Activated T-cell treated with anti-CD3 and anti-CD28 coated beads, Interleukin-2, amount 50 U/mL, for 4 hours (primary cell): Measurements from ENCODE around the gene NTRK2. TPM values are rescaled to one million over a fixed set of nuclear protein-coding genes. Genes with fewer than 3 reads are reported as not detected.

ENCODE experiments used
- ATAC-seq, 2 donors: fragments of 200-7000 bp; cut with Tn5 transposase; one replicate each; pipeline ENCODE4 v1.10.0; 2021
- DNase-seq: peaks from one replicate; pipeline ENCODE4 v3.0.0-alpha.2; 2020
- H3K27me3 Mint-ChIP-seq: one replicate; pipeline ENCODE4 v1.8.0; 2021; ENCODE audit warnings: low read depth, mixed read lengths
- H3K36me3 Mint-ChIP-seq: one replicate; pipeline ENCODE4 v1.8.0; 2022; ENCODE audit warnings: mixed read lengths; ENCODE audit not compliant: insufficient read depth
- H3K4me1 Mint-ChIP-seq: one replicate; pipeline ENCODE4 v1.8.0; 2021; ENCODE audit warnings: low read depth, mixed read lengths
- H3K4me3 Mint-ChIP-seq: one replicate; pipeline ENCODE4 v1.8.0; 2021; ENCODE audit warnings: mild to moderate bottlenecking, moderate library complexity, mixed read lengths
- H3K9me3 Mint-ChIP-seq: one replicate; pipeline ENCODE4 v1.8.0; 2021; ENCODE audit warnings: mixed read lengths
- total RNA-seq, 3 donors: library from RNA; stranded (reverse); gene quantifications; one replicate each; pipeline ENCODE4 v1.2.1, GENCODE V29; 2021

NTRK2 gene
- total RNA-seq, 3 donors from 2014 or later: 0.18 to 0.82 (median 0.38) TPM

DNA sequence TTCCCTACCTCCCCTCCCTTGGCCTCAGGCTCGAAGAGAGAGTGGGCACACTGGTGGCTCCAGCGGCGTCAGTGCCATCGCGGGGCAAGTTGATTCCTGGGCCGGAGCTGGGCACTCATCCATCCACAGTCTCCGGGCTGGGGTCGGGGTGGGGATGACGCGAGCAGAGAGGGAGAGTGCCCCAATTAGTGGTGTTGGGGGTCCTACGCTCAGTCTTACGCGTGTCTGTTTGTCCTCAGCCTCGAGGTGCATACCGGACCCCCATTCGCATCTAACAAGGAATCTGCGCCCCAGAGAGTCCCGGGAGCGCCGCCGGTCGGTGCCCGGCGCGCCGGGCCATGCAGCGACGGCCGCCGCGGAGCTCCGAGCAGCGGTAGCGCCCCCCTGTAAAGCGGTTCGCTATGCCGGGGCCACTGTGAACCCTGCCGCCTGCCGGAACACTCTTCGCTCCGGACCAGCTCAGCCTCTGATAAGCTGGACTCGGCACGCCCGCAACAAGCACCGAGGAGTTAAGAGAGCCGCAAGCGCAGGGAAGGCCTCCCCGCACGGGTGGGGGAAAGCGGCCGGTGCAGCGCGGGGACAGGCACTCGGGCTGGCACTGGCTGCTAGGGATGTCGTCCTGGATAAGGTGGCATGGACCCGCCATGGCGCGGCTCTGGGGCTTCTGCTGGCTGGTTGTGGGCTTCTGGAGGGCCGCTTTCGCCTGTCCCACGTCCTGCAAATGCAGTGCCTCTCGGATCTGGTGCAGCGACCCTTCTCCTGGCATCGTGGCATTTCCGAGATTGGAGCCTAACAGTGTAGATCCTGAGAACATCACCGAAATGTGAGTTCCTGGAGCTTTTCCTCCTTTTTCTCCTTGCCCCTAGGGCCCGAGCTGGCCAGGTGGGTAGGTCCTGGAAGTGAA, 861 bp downstream of the NTRK2 start:
- ATAC-seq (no peak), DNase-seq (no peak)
- H3K4me1 Mint-ChIP-seq: peaks cover 18% of the 10 kb centered on the region
- peaks cover 45% of the 10 kb centered on the region for H3K27me3 Mint-ChIP-seq
- H3K9me3 Mint-ChIP-seq: peaks cover 3% of the 10 kb centered on the region
- H3K36me3 Mint-ChIP-seq: no peaks in the 10 kb centered on the region
- H3K4me3 Mint-ChIP-seq: peak overlapping the region; percentile 43

DNA sequence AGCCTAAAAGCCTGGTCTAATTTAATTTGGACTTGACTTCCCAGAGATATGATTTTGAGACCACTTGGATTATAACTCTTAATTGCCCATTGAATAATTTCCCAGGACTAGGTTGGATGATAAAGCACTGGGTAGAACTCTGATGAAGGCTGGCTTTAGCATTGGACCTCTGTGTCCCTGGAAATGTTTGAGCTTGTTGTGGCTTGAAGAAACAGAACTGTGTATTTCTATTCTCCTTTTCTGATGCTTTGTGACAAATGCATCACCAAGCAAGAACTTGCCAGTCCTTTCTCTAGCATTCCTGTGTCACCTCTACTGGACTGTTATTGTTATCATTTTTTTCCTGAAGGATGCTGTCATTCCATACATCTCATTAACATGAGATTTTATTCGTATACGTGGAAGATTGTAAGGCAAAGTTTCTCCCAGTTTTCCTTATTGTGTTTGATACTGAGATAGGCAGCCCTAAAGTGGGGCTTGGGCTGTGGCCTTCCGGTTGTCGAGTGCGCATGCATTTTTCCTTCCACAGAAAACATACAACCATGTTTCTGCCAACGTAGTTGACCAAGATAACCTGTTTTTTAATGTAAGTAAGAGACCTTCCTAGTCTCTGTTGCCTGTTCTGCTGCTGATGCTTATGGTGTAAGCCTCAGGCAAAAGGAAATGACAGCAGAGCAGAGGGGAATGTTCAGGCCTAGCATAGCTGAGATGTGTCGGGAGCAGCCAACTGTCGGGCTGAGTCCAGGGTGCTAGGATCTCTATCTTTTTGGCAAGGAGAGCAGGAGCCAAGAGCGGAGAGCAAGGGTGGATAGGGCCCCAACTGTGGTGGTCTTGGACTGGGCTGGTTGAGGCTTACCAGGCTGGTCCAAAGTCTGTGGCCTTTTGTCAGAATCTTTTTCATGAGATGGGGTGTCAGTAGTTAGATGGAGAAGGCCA, 2.3 kb downstream of the NTRK2 start:
- DNase-seq: no peak
- Mint-ChIP-seq H3K4me1 (peaks cover 18% of the 10 kb centered on the region), H3K36me3 (no peaks in the 10 kb centered on the region), H3K9me3 (no peaks in the 10 kb centered on the region), H3K27me3 (peaks cover 37% of the 10 kb centered on the region), H3K4me3 (no peak overlapping the region)
- no peak for ATAC-seq

DNA sequence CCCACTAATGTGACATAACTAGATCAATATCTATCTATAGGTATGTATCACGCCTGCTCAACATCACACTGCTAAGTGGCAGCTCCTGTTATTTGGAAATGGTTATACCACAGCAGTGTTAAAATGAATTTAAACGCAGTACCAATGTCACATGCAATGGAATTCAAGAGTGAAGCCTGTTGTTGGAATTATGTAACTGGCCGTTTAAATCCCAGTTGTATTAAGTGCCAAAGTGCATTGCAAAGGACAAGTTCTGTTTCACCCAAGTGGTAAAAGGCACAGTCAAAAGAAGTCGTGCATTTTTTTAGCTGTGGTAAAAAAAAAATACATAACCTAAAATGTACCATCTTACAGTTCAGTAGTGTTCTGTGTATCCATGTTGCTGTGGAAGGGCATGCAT, 4.3 kb downstream of the NTRK2 start:
- Mint-ChIP-seq H3K36me3 (no peaks in the 10 kb centered on the region), H3K27me3 (peaks cover 26% of the 10 kb centered on the region), H3K4me3 (no peak overlapping the region), H3K4me1 (peaks cover 10% of the 10 kb centered on the region), H3K9me3 (no peaks in the 10 kb centered on the region)
- DNase-seq (no peak), ATAC-seq (no peak)

DNA sequence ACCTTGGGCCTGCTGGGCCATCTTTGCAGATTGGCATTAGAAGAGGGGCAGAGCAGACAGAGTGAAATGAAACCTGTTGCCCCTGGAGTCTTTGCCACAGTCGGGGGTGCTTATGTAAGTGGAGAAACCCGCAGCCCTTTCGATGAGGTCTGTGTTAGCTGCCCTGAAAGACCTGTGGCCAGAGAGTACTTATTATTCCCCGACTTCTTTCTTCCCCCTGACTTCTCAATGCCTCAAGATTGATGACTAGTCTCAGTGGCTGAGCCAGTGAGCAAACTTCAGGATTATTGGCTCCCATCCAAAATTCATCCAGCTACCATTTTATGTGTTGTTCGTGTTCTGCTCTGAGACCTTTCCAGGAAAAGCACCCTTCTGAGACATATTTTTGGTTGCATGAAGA, 7.6 kb downstream of the NTRK2 start:
- no peaks in the 10 kb centered on the region for H3K9me3 Mint-ChIP-seq
- no peak for DNase-seq
- no peaks in the 10 kb centered on the region for H3K4me1 Mint-ChIP-seq
- ATAC-seq: no peak
- no peaks in the 10 kb centered on the region for H3K36me3 Mint-ChIP-seq
- H3K4me3 Mint-ChIP-seq: no peak overlapping the region
- H3K27me3 Mint-ChIP-seq: peaks cover 4% of the 10 kb centered on the region

DNA sequence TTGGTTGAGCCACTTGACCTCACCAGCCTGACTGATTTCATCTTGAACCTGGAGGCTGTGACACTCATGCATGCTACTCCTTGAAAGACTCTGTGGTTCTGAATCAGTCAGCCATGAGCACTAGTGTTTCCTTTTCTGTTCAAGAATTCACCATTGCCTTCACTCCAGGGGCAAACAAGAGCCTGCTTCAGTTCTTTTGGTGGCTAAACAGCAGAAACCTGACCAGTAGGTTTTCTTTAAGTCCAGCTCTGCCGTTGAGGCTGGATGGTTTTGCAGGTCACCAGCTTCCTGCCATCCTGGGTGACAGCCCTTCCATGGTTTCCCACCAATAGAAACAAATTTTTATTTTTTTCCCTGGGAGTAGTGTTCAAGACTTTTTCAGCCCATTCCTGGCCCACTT, 10.0 kb downstream of the NTRK2 start:
- H3K27me3 Mint-ChIP-seq: no peaks in the 10 kb centered on the region
- H3K36me3 Mint-ChIP-seq: no peaks in the 10 kb centered on the region
- no peaks in the 10 kb centered on the region for H3K9me3 Mint-ChIP-seq
- ATAC-seq (no peak), DNase-seq (no peak)
- H3K4me1 Mint-ChIP-seq: no peaks in the 10 kb centered on the region
- no peak overlapping the region for H3K4me3 Mint-ChIP-seq

DNA sequence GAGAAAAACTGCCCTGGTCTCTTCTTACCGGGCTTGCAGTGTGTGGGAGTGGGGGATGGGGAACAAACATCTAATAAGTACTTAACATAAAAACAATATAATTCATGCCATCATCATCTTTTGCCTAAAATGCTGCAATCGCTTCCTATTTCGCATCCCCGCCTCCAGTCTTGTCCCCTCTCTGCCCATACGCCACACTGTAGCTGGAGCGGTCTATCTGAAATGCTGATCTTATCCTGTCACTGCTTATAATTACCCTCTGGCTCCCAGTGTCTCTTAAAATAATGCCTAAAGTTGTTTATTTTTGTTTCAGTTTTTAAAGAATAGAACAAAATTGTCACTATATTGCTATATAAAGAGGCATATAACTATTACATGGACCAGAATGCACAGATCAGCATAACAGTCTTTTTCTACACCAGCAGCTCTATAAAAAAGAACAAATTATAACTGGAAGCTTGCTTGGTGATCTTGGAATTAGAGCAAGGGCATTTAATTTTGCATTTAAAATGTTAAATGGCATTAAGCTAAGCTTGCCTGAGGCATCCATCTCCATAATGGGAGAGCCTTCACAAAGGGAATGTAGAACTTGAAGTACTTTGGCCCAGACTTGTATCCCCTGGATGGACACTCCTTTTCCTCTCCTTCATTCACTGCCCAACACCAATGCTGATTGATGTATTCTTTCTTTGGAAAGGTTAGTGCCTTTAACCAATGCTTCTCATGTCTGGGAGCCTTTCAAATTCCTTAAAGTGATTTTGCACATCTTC, 12.2 kb downstream of the NTRK2 start:
- Mint-ChIP-seq H3K9me3 (no peaks in the 10 kb centered on the region), H3K4me1 (no peaks in the 10 kb centered on the region), H3K27me3 (peaks cover 2% of the 10 kb centered on the region), H3K36me3 (no peaks in the 10 kb centered on the region), H3K4me3 (no peak overlapping the region)
- DNase-seq (no peak), ATAC-seq (no peak)

DNA sequence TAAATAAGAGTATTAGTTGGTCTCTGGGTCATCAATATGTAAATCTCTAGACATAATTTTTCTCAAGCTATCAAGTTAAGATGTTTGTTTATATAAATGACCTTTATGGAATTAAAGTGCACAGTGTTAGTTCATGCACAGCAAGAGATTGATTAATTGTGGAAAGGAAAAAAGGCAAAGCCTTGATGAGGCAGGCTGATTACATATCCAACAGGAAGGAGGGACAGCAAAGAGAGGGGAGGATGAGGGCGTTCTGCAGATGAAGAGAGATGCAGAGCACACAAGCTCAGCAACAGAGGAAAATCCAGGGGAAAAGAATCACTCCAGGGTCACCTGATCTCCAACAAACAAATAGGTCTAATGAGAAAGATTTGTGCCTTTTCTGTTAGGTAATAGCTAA, 16.5 kb downstream of the NTRK2 start:
- Mint-ChIP-seq H3K4me1 (no peaks in the 10 kb centered on the region), H3K27me3 (peaks cover 2% of the 10 kb centered on the region), H3K36me3 (no peaks in the 10 kb centered on the region), H3K4me3 (no peak overlapping the region), H3K9me3 (no peaks in the 10 kb centered on the region)
- no peak for ATAC-seq
- no peak for DNase-seq

DNA sequence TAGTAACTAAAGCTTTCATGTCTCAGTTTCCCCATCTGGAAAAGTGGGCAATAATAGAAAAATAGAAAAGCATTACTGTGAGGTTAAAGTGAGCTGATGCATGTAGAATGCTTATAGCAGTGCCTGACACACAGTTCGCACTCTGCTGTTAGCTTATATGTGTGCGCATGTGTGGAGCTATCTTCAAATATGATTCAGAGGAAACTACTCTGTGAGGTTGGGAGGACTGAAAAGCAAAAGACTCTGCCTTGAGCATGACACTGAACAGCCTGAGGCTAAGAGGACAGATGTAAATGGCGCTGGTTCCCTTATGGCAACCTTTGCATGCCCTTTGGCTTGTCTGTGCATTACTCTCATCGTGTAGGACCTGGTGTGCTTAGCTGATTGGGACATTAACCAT, 19.4 kb downstream of the NTRK2 start:
- peaks cover 2% of the 10 kb centered on the region for H3K27me3 Mint-ChIP-seq
- no peaks in the 10 kb centered on the region for H3K36me3 Mint-ChIP-seq
- DNase-seq: no peak
- ATAC-seq: no peak
- H3K4me3 Mint-ChIP-seq: no peak overlapping the region
- no peaks in the 10 kb centered on the region for H3K4me1 Mint-ChIP-seq
- no peaks in the 10 kb centered on the region for H3K9me3 Mint-ChIP-seq

DNA sequence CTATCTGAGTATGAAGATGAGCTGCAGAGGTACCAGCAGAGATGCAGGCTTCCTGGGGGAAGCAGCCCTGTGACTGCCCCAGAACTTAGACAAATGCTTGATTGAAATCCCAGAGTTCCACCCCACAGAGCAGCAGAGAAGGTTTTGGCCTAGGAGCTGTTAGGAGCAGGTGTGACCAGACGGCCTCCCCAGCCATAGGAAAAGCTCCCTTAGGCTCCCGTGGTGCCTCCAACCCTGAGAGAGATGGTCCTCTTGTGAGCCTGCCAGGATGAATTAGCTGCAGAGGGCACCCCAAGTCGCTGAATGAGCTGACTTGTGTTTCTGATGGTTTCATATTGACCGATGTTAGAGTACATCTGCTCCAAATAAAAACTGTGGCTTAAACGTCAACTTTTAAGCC, 22.1 kb downstream of the NTRK2 start:
- Mint-ChIP-seq H3K9me3 (no peaks in the 10 kb centered on the region), H3K4me1 (no peaks in the 10 kb centered on the region), H3K4me3 (no peak overlapping the region), H3K27me3 (no peaks in the 10 kb centered on the region), H3K36me3 (no peaks in the 10 kb centered on the region)
- DNase-seq: no peak
- no peak for ATAC-seq

DNA sequence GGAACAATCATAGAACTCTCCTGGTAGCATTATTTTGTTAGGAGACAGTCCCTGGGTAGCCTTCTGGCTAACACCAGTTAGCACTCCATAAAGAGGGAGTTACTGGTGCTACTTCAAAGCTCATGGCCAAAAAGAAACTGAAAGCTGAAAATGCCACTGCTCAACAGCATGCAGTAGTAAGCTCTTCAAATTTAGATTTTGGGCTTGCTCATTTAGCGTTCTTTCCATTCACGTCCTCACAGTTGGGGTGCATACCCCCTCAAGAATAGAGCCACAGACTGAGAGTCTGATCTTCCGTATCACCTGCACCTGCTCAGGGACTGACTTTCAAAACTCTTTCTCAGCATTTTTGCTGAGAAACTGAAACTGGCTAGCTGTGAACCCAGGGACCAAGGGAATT, 24.7 kb downstream of the NTRK2 start:
- no peak for ATAC-seq
- no peaks in the 10 kb centered on the region for H3K9me3 Mint-ChIP-seq
- no peak for DNase-seq
- no peak overlapping the region for H3K4me3 Mint-ChIP-seq
- no peaks in the 10 kb centered on the region for H3K36me3 Mint-ChIP-seq
- H3K27me3 Mint-ChIP-seq: no peaks in the 10 kb centered on the region
- no peaks in the 10 kb centered on the region for H3K4me1 Mint-ChIP-seq

DNA sequence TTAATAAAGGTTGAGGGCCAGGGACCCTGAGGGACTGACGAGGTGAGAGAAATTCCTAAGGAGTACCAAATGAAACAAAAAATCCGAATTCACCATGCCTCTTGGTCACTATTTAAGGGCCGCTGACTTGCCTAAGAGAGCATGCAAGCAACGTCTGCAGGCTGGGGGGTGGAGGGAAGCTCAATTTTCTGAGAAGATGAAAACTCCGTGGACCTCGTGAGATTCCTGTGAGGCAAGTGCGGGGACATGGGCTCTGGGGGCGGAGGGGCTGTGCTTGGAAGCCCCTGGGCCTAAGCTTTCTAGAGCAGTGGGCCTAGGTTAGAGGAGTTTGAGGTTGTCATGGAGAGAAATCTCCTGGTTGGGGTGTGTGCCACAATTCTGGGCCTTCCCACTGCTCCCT, 27.5 kb downstream of the NTRK2 start:
- DNase-seq: no peak
- H3K4me1 Mint-ChIP-seq: no peaks in the 10 kb centered on the region
- no peak overlapping the region for H3K4me3 Mint-ChIP-seq
- H3K9me3 Mint-ChIP-seq: no peaks in the 10 kb centered on the region
- H3K27me3 Mint-ChIP-seq: no peaks in the 10 kb centered on the region
- ATAC-seq: no peak
- no peaks in the 10 kb centered on the region for H3K36me3 Mint-ChIP-seq

DNA sequence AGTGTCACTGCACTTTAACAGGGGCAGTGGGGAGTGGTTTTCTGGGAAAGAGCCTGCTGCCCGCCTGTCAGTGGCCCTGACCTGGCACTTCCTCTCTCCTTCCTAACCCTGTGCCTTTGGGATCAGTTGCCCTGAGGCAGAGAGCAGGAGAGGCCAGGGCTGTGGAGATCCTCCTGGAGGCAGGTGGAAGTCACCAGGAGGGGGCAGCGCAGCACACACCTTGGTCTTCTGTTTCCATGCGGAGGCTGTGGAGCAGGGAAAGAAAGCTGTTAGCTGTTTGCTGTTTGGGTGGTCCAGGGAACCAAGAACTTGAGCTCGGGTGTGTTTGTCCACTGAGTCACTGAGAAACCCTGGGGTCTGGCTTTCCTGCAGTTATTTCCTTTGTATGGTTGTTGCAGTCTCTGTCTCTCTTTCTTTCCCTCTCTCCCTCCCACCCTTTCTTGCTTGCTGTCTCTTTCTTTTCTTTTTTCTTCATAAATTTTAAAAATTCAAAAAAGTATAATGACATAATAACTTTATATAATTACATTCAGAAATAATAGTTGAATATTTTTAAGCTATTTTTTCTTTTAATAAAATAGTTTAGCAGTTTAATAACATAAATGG, 28.1 kb downstream of the NTRK2 start:
- no peaks in the 10 kb centered on the region for H3K36me3 Mint-ChIP-seq
- H3K4me3 Mint-ChIP-seq: no peak overlapping the region
- H3K9me3 Mint-ChIP-seq: no peaks in the 10 kb centered on the region
- ATAC-seq (no peak), DNase-seq (peak; percentile 10)
- H3K4me1 Mint-ChIP-seq: no peaks in the 10 kb centered on the region
- no peaks in the 10 kb centered on the region for H3K27me3 Mint-ChIP-seq

DNA sequence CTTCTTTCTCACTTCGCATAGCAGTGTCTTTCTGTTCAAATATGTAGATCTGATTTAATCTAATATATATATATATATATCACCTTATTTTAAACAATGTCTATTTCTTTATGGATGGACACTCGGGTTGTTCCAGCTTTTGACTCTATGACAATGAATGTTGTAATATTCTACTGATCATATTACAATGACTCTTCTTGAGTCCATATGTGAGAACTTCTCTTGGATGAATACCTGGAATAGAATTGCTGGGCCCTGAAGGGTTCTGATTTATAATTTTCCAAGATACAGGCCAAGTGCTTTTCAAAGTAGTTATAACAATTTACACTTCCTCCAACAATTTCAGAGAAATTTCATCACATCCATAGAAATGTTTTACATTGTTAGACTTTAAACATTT, 28.8 kb downstream of the NTRK2 start:
- no peaks in the 10 kb centered on the region for H3K27me3 Mint-ChIP-seq
- DNase-seq (no peak), ATAC-seq (no peak)
- no peak overlapping the region for H3K4me3 Mint-ChIP-seq
- no peaks in the 10 kb centered on the region for H3K36me3 Mint-ChIP-seq
- no peaks in the 10 kb centered on the region for H3K9me3 Mint-ChIP-seq
- no peaks in the 10 kb centered on the region for H3K4me1 Mint-ChIP-seq

DNA sequence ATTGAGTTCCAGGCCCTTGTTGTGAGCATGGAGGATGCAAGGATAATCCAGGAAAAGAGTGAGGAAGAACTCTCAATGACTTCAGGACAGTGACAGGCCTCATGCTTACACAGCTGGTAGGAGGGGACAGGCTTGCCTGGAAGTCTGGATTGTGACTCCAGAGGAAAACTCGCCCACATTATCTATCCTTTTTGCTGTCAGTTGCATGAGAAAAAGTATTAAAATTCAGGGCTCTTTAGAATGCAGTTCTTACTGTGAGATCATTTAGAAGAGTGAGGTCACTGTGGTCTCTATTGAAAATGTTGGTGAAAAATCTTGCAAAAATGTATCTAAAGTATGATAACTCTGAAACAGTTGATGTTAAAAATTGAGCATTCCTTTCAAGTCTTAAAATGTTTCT, 30.5 kb downstream of the NTRK2 start:
- no peaks in the 10 kb centered on the region for H3K9me3 Mint-ChIP-seq
- no peak for ATAC-seq
- H3K4me3 Mint-ChIP-seq: no peak overlapping the region
- H3K36me3 Mint-ChIP-seq: no peaks in the 10 kb centered on the region
- H3K27me3 Mint-ChIP-seq: no peaks in the 10 kb centered on the region
- no peaks in the 10 kb centered on the region for H3K4me1 Mint-ChIP-seq
- no peak for DNase-seq
